ENCODE results near the gene GGCX.
A peak's percentile ranks its signal among the peaks of the same experiment; 100 is the strongest.
"Not testable (repeated sequence)": the region's sequence is repeated elsewhere in the genome, so short reads cannot be mapped to it uniquely, and the experiment has no call there.

GGCX gene

DNA sequence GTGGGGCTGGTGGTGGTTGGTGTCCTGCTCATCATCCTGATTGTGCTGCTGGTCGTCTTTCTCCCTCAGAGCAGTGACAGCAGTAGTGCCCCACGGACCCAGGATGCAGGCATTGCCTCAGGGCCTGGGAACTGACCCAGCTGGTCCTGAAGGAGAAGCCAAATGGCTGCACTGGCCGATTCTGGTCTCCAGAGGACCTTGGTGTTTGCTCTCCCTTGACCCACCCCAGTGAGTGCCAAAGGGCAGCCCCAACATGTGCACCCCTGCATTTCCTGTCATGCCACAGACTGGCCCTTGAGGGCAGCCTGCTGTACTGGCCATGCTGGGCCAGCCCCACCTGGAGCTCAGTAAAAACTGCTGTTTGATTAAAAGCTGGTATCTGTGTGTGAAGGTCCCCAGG lies 31.7 kb upstream of the GGCX start:
- no peak for DNase-seq (ENCODE audit: low read depth)
- TF ChIP-seq CTCF (IDR thresholded peaks at IDR 0.05; ENCODE audit: control insufficient read depth, insufficient read depth, low read depth, low read length, missing control alignments), result no peak
- H3K4me3 ChIP-seq (ENCODE audit: control insufficient read depth, low read depth, low read length), result no peak overlapping the region

- not testable (repeated sequence) for H3K4me3 ChIP-seq (ENCODE audit: control insufficient read depth, low read depth, low read length); DNase-seq (ENCODE audit: low read depth)
Measured at GRCh38 chr2:85592299-85592698, 31.0 kb upstream of the GGCX start.

- TF ChIP-seq CTCF (IDR thresholded peaks at IDR 0.05; ENCODE audit: control insufficient read depth, insufficient read depth, low read depth, low read length, missing control alignments), result no peak
- DNase-seq (ENCODE audit: low read depth), result no peak
Measured at GRCh38 chr2:85591563-85591962, 30.3 kb upstream of the GGCX start.

DNA sequence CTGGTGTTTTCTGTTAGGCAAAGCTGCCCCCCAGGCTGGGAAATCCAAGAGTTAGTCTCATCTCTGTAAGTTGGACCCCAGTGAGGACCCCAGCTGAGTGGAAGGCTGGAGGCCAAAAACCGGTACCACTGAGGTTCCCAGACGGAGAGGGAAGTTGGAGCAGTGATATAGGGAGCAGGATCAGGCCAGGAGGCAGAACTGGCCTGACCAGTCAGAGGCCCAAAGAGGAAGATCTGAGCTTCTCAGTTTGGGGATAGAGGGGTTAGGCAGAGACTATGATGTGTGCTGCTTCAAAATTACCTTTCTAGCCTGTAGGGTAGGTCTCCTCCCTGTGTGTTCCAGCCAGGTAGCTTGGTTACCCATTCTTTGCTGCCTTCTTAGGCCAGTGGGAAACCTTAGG lies 29.7 kb upstream of the GGCX start:
- DNase-seq (ENCODE audit: low read depth), result no peak
- TF ChIP-seq CTCF (IDR thresholded peaks at IDR 0.05; ENCODE audit: control insufficient read depth, insufficient read depth, low read depth, low read length, missing control alignments), result no peak
- H3K4me3 ChIP-seq (ENCODE audit: control insufficient read depth, low read depth, low read length), result no peak overlapping the region; the same call in 1 of the 2 replicates

More at GRCh38 chr2:85591563-85591962, 30.3 kb upstream of the GGCX start:
- H3K4me3 ChIP-seq (ENCODE audit: control insufficient read depth, low read depth, low read length), result no peak overlapping the region

DNA sequence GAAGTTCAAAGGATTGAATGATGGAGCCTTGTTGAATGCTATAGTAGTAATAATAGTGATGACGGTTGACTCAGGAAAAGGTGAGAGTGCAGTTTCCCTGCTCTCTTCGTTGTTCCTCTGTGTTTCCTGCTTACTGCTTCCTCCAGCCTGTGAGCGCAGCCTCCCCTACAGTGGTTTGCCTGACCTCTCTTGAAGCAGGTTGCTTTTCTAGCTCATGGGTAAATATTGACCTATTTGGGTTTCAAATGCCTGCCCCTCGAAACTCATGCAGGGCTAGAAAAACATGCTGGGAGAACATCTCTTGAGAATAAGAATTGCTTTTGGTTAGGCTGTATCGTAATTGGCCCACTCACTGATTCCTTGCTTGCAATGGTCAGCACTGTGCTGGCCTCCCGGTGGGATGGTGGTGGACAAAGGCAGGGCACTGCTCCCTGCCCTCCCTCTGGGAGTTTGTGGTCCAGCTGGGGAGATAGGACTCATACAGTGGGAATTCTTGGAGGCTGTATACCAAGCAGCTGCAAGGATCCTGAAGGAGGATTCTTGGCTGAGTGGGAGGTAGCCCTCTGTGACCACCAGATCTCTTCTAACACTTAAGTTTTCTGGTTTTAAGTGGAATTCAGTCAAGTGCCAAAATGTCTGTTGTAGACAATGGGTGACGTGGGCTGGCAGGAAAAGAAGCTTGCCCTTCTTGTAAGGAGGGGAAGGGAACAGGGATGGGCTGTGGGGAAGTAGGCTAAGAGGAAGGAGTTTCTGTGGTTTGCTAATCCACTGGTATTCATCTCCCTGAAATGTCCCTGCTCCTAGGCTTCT lies 28.9 kb upstream of the GGCX start:
- no peak for TF ChIP-seq CTCF (IDR thresholded peaks at IDR 0.05; ENCODE audit: control insufficient read depth, insufficient read depth, low read depth, low read length, missing control alignments)
- DNase-seq (ENCODE audit: low read depth), result peak; percentile 94
- no peak overlapping the region for H3K4me3 ChIP-seq (ENCODE audit: control insufficient read depth, low read depth, low read length)

DNA sequence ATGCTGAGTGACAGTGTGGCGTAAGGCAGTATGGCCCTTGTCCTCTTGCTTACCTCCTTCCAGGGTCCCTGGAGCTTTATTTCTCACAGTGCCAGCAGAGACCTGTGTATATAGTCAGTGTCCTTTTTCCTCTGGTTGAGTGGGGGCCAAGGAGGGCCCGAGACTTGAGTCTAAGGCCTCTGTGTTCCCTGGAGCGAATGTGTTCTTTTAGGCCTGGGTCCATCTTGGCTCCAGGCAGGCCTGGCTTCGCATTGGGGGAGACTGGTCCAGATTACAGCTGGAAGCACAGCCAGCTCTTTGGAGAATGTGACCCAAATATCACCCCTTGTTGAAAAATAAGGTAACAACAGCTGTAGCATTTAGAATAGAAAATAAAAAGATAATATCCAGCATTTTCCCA lies 27.9 kb upstream of the GGCX start:
- TF ChIP-seq CTCF (IDR thresholded peaks at IDR 0.05; ENCODE audit: control insufficient read depth, insufficient read depth, low read depth, low read length, missing control alignments), result no peak

GRCh38 chr2:85588645-85589044 lies 27.4 kb upstream of the GGCX start:
- H3K4me3 ChIP-seq (ENCODE audit: control insufficient read depth, low read depth, low read length), result no peak overlapping the region
- TF ChIP-seq CTCF (IDR thresholded peaks at IDR 0.05; ENCODE audit: control insufficient read depth, insufficient read depth, low read depth, low read length, missing control alignments), result no peak
- no peak for DNase-seq (ENCODE audit: low read depth)

More for the DNA sequence above, 27.9 kb upstream of the GGCX start:
- no peak for DNase-seq (ENCODE audit: low read depth)
- H3K4me3 ChIP-seq (ENCODE audit: control insufficient read depth, low read depth, low read length), result no peak overlapping the region

Data from AG09309 (cell line).